HG02970 (cell line): ENCODE measurements around the gene SOX1.

Experiments used
- ATAC-seq: cut with Tn5 transposase; IDR thresholded peaks from one replicate; pipeline ENCODE4 v1.9.1; 2021; ENCODE audit warnings: mild to moderate bottlenecking, moderate library complexity, moderate number of reproducible peaks; ENCODE audit not compliant: unreplicated experiment, low FRiP score

The SOX1 gene

GRCh38 chr13:112067116-112067741 lies at the start of gene SOX1:
TSS of gene SOX1 (plus strand) at chr13:112067149. CDS start at chr13:112067659, 510 bp downstream.
- ATAC-seq = no peak

- no peak for ATAC-seq
Observed at GRCh38 chr13:112024577-112024976, 42.4 kb upstream of the SOX1 start.

- no peak for ATAC-seq
Observed at GRCh38 chr13:112027250-112027649, 39.7 kb upstream of the SOX1 start.

- no peak for ATAC-seq
Observed at GRCh38 chr13:112028481-112028880, 38.5 kb upstream of the SOX1 start.

- ATAC-seq = no peak
Observed at GRCh38 chr13:112029143-112029542, 37.8 kb upstream of the SOX1 start.

GRCh38 chr13:112032186-112032993 lies 34.6 kb upstream of the SOX1 start:
- no peak for ATAC-seq

GRCh38 chr13:112034231-112034630 lies 32.7 kb upstream of the SOX1 start:
- no peak for ATAC-seq

- ATAC-seq = no peak
Observed at GRCh38 chr13:112034846-112035245, 32.1 kb upstream of the SOX1 start.

- no peak for ATAC-seq
Observed at GRCh38 chr13:112042496-112042895, 24.5 kb upstream of the SOX1 start.

- no peak for ATAC-seq
Observed at GRCh38 chr13:112052213-112052612, 14.7 kb upstream of the SOX1 start.

GRCh38 chr13:112053167-112053743 lies 13.7 kb upstream of the SOX1 start:
- no peak for ATAC-seq

- ATAC-seq = no peak
Observed at GRCh38 chr13:112053744-112054615, 13.0 kb upstream of the SOX1 start.

- ATAC-seq = no peak
Observed at GRCh38 chr13:112054616-112055015, 12.3 kb upstream of the SOX1 start.

- no peak for ATAC-seq
Observed at GRCh38 chr13:112055036-112055914, 11.7 kb upstream of the SOX1 start.

- ATAC-seq = no peak
Observed at GRCh38 chr13:112055915-112056269, 11.1 kb upstream of the SOX1 start.

- no peak for ATAC-seq
Observed at GRCh38 chr13:112056284-112056727, 10.6 kb upstream of the SOX1 start.

GRCh38 chr13:112056739-112057438 lies 10.1 kb upstream of the SOX1 start:
- ATAC-seq = no peak

GRCh38 chr13:112057439-112057735 lies 9.6 kb upstream of the SOX1 start:
- ATAC-seq = no peak

GRCh38 chr13:112057736-112058518 lies 9.0 kb upstream of the SOX1 start:
- ATAC-seq = no peak
